Measurements from ENCODE around the gene TWNK.

TWNK gene

DNA sequence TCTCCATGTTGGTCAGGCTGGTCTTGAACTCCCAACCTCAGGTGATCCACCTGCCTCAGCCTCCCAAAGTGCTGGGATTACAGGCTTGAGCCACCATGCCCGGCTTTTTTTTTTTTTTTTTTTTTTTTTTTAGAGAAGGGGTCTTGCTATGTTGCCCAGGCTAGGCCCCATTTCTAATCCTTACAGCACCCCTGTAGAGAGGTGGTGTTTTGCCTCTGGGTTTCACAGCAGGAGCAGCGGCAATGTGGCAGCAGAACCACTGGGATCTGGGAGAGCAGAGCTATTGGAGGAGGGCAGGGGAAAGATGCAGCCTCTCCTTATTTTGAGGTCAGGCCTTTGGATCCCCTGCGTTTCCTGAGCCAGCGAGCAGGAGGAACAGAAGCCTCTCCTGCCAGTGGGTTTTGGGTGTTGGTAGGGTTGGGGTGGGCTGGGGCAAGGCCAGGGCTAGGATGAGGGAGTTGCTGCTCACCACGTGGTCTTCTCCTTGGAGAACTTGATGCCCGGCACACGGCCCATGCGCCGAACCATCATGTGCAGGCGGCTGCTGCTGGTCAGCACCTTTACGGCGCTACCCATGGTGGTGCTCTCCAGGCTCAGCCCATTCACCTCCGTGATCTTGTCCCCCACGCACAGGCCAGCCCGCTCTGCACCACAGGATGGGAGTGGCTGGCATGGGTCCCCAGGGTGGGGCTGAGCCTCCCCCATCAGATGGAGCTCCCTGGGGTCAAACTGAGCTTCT lies 35.8 kb downstream of the TWNK start:
- no peaks in the 10 kb centered on the region for H3K9me2 ChIP-seq (replicated peaks; ENCODE audit: control insufficient read depth, low read length)
- H3K27ac ChIP-seq (ENCODE audit: low read depth, low read length), result no peak overlapping the region
- no peaks in the 10 kb centered on the region for H3F3A ChIP-seq (ENCODE audit: control insufficient read depth, insufficient read depth)
- peaks cover 12% of the 10 kb centered on the region for H3K4me1 ChIP-seq (ENCODE audit: control insufficient read depth, low read length)
- no peaks in the 10 kb centered on the region for H3K9me3 ChIP-seq (ENCODE audit: control insufficient read depth, insufficient read depth, low read length)
- no peaks in the 10 kb centered on the region for H4K20me1 ChIP-seq (ENCODE audit: control insufficient read depth, insufficient read depth, low read depth, low read length)
- no peak overlapping the region for H3K4me3 ChIP-seq (ENCODE audit: low read length)
- no peak for TF ChIP-seq EZH2phosphoT487 (IDR thresholded peaks at IDR 0.05; ENCODE audit: borderline replicate concordance, low read length)
- TF ChIP-seq, protein P1, sequence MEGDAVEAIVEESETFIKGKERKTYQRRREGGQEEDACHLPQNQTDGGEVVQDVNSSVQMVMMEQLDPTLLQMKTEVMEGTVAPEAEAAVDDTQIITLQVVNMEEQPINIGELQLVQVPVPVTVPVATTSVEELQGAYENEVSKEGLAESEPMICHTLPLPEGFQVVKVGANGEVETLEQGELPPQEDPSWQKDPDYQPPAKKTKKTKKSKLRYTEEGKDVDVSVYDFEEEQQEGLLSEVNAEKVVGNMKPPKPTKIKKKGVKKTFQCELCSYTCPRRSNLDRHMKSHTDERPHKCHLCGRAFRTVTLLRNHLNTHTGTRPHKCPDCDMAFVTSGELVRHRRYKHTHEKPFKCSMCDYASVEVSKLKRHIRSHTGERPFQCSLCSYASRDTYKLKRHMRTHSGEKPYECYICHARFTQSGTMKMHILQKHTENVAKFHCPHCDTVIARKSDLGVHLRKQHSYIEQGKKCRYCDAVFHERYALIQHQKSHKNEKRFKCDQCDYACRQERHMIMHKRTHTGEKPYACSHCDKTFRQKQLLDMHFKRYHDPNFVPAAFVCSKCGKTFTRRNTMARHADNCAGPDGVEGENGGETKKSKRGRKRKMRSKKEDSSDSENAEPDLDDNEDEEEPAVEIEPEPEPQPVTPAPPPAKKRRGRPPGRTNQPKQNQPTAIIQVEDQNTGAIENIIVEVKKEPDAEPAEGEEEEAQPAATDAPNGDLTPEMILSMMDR (IDR thresholded peaks at IDR 0.05; ENCODE audit: low read depth, low read length, poor library complexity, severe bottlenecking), result no peak
- no peaks in the 10 kb centered on the region for H3K36me3 ChIP-seq (ENCODE audit: control insufficient read depth, low read length)
- no peaks in the 10 kb centered on the region for H3K79me2 ChIP-seq (ENCODE audit: control insufficient read depth, low read length)
- H3K4me2 ChIP-seq (ENCODE audit: low read length), result no peak overlapping the region
- H3K27me3 ChIP-seq (ENCODE audit: control insufficient read depth, low read length), result peaks cover 11% of the 10 kb centered on the region

DNA sequence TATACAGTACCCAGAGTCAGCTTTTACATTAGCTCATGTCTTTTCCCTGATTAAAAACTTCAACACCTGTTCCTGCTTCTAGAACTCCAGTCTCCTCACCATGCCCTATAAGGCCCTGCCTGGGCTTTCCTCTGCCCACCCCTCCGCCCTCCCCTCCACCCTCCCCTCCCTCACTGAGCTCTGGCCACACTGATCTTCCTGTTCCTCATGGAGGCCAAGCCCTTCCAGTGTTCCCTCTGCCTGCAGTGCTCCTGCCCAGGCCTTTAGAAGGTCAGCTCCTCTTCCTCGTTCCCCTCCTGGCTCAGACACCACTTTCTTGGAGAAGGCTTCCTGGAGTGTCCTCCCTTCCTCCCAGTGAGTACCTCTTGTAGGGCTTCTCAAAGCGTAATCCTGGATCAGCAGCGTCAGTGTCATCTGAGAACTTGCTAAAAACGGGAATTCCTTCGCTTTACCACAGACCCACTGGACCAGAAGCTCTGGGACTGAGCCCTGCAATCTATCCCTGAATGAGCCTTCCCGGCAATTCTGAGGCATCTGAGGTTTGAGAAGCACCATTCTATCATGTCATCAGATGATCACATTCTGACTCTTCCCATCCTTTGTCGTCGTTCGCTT lies 39.9 kb downstream of the TWNK start:
- Histone ChIP-seq H3K79me2 (ENCODE audit: control insufficient read depth, low read length) (no peaks in the 10 kb centered on the region), H3K9me3 (ENCODE audit: control insufficient read depth, insufficient read depth, low read length) (no peaks in the 10 kb centered on the region), H3K4me2 (ENCODE audit: low read length) (no peak overlapping the region), H4K20me1 (ENCODE audit: control insufficient read depth, insufficient read depth, low read depth, low read length) (no peaks in the 10 kb centered on the region), H3K9me2 (replicated peaks; ENCODE audit: control insufficient read depth, low read length) (no peaks in the 10 kb centered on the region), H3F3A (ENCODE audit: control insufficient read depth, insufficient read depth) (no peaks in the 10 kb centered on the region), H3K27me3 (ENCODE audit: control insufficient read depth, low read length) (peaks cover 42% of the 10 kb centered on the region), H3K4me3 (ENCODE audit: low read length) (no peak overlapping the region), H3K36me3 (ENCODE audit: control insufficient read depth, low read length) (no peaks in the 10 kb centered on the region), H3K27ac (ENCODE audit: low read depth, low read length) (no peak overlapping the region), H3K4me1 (ENCODE audit: control insufficient read depth, low read length) (peaks cover 25% of the 10 kb centered on the region)
- TF ChIP-seq, protein P1 (IDR thresholded peaks at IDR 0.05; ENCODE audit: low read depth, low read length, poor library complexity, severe bottlenecking), result no peak
- no peak for TF ChIP-seq EZH2phosphoT487 (IDR thresholded peaks at IDR 0.05; ENCODE audit: borderline replicate concordance, low read length)

DNA sequence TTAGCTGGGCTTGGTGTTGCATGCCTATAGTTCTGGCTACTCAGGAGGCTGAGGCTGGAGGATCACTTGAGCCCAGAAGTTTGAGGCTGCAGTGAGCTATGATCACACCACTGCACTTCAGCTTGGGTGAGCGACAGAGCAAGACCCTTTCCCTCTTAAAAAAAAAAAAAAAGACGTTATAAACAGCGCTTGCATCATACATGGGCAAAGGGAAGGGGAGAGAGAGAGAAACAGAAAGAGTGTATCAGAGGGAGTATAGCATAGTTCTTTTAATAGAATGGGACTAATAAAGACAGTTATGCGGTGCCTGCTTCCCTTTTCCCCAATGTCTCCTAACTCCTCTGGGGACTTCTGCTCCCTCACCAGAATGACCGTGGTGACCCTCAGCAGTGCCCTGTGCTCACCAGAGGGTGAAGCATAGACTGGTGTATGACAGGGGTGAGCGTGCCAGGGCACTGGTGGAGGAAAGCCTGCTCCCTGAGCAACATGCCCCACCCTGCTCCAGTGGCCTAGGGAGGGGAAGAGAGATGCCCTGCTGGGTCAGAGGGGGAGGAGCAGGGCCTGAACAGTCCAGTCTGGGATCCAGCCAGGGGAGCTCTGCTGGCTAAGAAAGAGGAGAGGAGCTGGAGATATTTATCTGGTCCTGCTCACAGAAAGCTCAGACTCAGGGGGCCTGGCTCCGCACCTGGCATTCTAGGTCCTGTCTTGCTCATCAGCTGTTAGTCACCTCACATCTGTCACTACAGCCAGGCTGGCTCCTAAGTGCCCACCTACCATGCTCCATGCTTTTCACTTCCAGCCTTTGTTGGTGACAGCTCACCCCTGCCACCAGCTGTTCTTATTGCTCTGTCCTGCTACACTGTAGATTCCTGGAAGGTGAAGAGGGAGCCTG lies 41.3 kb downstream of the TWNK start:
- Histone ChIP-seq H4K20me1 (ENCODE audit: control insufficient read depth, insufficient read depth, low read depth, low read length) (no peaks in the 10 kb centered on the region), H3K4me3 (ENCODE audit: low read length) (no peak overlapping the region), H3K9me2 (replicated peaks; ENCODE audit: control insufficient read depth, low read length) (no peaks in the 10 kb centered on the region), H3K27ac (ENCODE audit: low read depth, low read length) (no peak overlapping the region), H3F3A (ENCODE audit: control insufficient read depth, insufficient read depth) (no peaks in the 10 kb centered on the region), H3K36me3 (ENCODE audit: control insufficient read depth, low read length) (no peaks in the 10 kb centered on the region), H3K27me3 (ENCODE audit: control insufficient read depth, low read length) (peaks cover 54% of the 10 kb centered on the region), H3K4me2 (ENCODE audit: low read length) (no peak overlapping the region), H3K79me2 (ENCODE audit: control insufficient read depth, low read length) (no peaks in the 10 kb centered on the region), H3K4me1 (ENCODE audit: control insufficient read depth, low read length) (peaks cover 33% of the 10 kb centered on the region), H3K9me3 (ENCODE audit: control insufficient read depth, insufficient read depth, low read length) (no peaks in the 10 kb centered on the region)
- TF ChIP-seq, protein P1 (IDR thresholded peaks at IDR 0.05; ENCODE audit: low read depth, low read length, poor library complexity, severe bottlenecking), result no peak
- no peak for TF ChIP-seq EZH2phosphoT487 (IDR thresholded peaks at IDR 0.05; ENCODE audit: borderline replicate concordance, low read length)

Measured in DOHH2 (cell line).